Measurements from ENCODE around the gene NKAPL.

The NKAPL gene

DNA sequence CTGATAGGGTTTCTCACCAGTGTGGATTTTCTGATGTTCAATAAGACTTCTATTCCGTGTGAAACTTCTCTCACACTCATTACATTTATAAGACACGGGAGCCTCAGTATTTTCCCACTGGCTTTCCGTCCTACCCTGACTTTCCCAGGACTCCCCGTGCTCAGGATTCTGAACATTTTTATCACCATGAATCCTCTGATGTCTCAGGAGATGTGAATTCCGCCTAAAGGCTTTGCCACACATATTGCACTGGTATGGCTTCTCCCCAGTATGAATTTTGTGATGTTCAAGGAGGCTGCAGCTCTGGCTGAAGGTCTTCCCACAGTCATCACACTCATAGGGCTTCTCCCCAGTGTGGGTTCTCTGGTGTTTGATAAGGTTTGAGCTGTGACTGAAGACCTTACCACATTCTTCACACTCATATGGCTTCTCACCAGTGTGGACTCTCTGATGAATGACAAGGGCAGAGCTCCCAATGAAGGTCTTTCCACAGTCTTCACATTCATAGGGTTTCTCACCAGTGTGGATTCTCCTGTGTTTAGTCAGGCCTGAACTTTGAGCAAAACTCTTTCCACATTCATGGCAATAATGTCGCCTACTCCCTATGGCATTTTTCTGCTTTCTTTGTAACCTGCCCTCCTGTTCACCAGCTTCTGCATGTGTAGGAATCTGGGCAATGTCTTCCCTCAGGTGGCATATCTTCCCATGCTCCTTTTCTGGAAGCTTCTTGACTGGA is 13.7 kb upstream of the NKAPL start:
- no peak for DNase-seq (ENCODE audit: low spot score)

DNA sequence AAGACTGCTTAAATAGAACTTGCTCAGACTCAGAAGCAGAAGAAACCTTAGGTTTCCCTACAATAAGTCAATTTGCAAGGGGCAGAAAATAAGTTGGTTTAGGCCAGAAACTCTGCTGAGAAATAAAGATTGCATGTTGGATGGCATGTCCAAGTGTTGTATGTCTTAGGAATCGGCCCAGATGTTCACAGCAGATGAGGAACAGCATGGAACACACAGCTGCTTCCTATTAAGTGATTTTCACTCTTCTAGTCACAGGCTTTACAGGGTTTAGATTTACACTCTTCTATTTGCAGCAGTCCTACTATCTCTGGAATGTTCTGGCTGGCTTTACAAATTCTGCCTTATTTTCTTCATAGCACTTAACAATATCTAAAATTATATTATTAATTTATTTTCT is 10.2 kb upstream of the NKAPL start:
- no peak for DNase-seq (ENCODE audit: low spot score)

DNA sequence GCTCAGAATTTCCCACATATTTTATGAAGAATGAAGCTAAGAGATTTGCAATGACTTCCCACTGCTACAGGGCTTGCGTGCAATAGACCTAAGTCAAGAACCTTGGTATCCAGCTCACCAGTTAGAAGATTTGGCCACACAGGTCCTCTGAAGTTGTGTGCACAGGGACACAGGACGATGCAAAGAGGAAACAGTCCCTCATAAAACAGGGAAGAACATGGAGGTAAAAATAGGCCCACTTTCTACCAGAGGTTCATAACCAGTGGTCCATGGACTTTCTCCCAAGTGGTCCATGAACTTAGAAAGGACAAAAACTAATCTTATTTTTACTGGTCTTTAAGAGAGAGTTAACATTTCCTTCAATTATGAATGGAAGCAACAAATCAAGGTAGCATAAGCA is 8.3 kb upstream of the NKAPL start:
- no peak for DNase-seq (ENCODE audit: low spot score)

DNA sequence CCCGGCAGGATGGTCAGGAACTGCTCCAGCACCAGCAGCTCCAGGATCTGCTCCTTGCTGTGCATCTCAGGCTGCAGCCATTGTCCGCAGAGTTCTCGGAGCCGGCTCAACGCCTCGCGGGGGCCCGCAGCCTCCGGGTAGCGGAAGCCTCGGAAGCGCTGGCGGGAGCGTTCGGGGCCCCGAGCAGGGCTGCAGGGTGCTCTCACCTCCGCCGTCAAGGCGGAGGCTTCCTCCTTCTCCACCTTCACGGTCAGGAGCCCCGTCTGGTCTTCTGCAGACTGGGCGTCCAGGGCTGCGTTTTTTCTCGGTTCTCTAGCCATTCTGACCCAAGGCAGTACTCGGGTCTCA is 7.5 kb upstream of the NKAPL start:
- no peak for DNase-seq (ENCODE audit: low spot score)

DNA sequence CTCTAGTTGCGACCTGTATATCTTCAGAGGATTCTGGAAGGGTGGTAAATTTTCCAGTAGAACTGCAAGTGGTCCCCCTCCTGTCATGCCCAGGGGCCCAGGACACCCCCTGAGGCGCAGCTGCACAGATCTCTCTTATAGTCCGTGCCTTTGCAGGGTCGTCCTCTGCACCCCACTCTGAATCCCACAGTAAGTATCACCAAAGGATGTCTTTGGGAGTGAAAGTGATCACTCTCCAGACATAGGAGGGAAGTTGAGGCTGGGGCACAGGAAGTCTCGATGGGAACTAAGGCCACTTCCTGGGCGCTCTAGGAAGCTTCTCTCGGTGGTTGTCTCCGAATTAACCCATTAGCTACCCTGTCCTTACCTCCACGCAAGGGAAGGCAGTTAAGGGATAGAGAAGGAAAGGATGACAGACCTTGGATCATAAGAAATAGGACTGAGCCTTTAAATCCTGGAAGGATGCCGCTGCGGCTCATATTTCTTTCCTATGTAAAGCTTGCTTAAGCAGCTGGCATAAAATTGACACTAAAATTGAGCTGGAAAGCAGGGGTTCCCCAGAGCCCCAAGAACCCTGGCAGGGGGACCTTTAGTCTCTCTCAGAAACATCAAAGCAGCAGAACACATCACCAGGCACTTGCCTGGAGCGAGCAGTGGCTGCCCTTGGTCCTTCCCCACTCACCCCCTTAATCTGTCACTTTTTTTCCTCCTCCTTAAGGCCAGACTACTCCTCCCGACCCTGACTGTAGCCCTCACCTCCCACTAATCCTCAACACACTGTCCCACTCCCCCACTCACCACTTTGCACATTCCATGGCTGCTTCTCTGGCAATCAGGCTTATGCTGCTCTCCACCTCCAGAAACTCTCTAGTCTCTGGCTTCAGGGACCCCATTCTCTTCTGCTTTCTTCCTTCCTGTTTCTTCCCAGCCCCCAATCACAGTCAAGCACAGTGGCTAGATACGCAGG is 6.8 kb upstream of the NKAPL start, which contains the start of gene ZKSCAN4:
Gene ZKSCAN4 (minus strand): TSS at position 261 of the 967 bp plus-strand sequence. CDS start 289 bp downstream, outside the sequence.
- DNase-seq (ENCODE audit: low spot score): peak; percentile 80

DNA sequence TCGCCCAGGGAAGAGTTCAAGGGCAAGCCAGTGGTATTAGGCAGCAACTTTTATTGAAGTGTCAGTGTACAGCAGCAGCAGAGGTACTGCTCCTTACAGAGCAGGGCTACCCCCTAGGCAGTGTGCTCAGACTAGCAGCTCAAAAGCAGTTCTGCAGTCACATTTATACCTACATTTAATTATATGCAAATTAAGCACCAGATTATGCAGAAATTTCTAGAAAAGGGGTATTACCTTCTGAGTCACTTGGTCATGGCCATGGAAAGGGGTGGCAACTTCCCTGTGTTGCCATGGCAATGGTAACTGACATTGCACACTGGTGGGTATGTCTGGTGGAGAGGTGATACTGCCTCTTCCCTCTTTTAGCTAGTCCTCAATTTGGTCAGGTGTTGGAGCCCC is 5.0 kb upstream of the NKAPL start:
- DNase-seq (ENCODE audit: low spot score): no peak

DNA sequence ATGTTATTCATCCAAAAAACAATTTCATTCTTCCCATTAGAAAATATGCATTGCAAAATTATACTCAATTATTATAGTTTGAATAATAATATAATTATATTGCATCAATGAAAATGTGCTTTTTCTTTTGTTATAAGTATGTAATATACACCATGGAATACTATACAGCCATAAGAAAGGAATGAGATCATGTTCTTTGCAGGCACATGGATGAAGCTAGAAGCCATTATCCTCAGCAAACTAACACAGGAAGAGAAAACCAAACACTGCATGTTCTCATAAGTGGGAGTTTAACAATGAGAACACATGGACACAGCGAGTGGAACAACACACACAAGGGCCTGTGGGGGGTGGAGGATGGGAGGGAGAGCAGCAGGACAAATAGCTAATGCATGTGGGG is 2.1 kb upstream of the NKAPL start:
- no peak for DNase-seq (ENCODE audit: low spot score)

DNA sequence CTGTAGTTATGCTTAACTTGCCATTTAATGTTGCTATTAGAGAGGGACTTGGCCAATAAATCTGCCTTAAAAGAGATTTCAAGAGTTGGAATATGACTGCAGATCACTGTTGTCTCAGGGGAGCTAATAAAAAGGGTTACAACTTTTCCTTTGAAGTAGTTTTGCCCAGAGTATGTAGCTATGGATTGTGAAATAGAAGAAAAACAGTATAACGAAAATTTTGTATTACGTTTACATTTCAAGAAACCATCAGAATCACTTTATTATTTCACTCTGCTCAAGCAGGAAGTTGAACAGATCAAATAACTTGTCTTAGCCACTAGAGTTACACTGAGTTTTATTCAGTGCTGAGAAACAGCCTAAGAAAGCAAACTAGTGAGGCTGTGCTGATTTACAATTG is 4.8 kb downstream of the NKAPL start:
- no peak for DNase-seq (ENCODE audit: low spot score)

DNA sequence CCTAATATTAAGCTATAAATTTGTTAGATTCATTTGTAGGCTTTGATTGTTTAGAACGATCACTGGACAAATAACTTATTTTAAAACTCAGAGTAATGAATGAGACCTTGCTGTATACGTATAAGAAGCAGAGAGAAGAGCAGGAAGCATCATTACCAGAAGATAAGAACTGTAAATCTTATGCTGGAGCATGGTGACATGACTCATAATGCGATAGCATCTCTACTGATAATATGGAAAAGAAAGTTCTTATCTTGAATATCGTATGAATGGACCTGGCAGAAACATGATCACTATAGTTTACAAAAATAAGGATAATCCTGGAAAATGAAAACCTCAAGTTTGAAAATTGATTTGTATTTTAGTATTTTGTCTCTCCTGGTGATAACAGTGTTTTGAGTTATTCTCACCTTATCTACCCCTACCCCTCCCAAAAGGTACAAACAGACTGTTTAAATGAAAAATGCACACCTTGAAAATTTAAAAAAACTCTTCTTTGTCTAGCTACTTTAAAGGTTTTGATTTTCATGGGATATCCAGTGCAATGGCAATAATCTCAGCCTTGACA is 5.8 kb downstream of the NKAPL start:
- DNase-seq (ENCODE audit: low spot score): no peak

DNA sequence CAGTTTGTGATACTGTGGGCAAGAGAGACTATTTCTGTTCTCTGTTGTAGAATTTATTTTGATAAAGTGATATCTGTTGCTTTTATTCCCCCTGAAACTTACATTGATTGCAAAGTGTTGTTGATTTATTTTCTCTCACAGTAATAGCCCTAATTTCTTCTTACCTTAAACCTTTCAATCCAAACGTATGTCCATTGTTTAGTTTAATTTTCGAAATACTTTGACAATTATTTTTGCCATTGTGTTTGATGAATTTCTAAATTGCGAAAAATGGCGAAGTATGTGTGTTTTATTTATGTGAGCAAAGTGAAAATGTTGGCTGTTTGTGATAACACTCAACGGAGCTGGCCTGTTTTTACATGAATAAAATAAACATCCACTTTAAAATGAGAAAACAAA is 7.5 kb downstream of the NKAPL start:
- no peak for DNase-seq (ENCODE audit: low spot score)

DNA sequence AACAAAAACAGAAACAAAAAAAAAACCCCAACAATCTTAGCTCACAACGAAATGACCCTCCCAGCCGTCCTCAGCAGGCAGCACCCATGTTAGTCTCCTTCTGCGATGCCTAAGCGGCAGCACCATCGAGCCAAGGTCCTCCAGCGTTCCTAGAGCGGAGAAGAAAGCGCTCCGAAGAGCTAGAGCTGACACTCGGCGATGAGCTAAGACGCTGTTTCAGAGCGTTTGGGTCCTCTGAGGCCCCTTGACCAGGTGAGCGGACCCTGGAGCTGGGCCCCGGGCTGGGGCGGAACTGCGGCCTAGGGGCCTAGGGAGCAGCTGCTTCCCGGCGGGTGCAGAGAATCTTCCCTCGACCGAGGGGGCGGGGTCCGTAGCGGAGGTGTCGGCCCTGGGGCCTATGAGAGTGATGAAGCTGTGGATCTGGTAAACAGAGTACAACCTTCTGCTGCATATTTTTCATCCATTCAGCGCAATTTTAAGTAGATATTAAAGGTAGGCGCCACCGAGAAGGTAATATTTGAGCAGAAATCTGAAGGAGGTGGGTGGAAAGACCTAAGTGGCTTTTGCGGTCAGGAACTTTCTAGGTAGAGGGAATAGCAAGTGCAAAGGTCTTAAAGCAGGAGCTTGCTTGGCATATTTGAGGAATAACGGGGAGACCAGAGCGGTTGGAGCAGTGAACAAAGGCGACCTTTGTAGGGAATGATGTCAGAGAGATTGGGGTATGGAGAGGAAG is 8.0 kb downstream of the NKAPL start, which contains the start of gene ZSCAN26:
Gene ZSCAN26 (plus strand): TSS at position 182 of the 733 bp plus-strand sequence. CDS start 4,777 bp downstream, outside the sequence.
- peak; percentile 78 for DNase-seq (ENCODE audit: low spot score)

DNA sequence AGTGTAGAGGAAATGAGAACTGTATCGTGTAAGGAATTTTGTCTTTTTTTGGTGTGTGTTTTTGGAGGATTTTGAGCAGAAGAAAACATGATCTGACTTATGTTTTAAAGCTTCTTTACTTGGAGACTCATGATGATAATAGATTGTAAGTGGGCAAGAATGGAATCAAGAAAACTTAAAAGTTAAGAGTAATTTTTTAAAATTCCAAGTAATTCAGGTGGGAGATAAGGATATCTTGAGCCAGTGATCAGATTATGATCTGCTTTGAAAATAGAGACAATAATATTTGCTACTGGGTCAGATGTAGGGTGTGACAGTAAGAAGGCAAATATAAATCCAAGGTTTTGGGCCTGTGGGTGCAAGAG is 8.6 kb downstream of the NKAPL start:
- no peak for DNase-seq (ENCODE audit: low spot score)

DNA sequence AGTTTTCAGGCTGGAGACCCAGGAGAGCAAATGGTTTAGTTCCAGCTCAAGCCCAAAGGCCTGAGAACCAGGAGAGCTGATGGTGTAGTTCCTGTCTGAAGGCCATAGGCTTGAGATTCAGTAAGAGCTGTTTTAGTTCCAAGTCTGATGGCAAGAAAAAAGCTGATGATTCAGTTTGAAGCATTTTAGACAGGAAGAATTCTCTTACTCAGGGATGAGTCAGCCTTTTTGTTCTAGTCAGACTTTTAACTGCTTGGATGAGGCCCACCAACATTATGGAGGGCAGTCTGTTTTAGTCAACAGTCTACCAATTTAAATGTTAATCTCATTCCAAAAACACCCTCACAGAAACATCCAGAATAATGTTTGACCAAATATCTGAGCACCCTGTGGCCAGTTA is 10.4 kb downstream of the NKAPL start:
- DNase-seq (ENCODE audit: low spot score): peak; percentile 65

DNA sequence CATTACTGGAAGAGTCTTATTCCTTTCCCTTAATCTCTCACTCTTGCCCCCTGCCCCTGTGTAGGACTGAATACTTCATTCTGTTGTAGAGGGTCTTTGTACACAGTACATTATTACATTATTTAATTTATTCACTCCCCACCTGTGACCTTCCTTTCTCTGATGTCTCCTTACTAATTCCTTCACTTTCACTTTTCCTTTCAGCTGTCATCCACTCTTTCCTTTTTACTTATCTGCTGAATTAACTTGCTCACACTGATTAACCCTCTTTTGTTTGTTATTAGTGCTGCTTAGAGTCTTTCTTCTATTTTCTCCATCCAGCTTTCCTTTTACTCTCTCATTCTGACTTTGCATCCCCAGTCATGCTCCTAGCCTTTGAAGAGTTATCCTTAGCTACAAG is 15.8 kb downstream of the NKAPL start:
- no peak for DNase-seq (ENCODE audit: low spot score)

DNA sequence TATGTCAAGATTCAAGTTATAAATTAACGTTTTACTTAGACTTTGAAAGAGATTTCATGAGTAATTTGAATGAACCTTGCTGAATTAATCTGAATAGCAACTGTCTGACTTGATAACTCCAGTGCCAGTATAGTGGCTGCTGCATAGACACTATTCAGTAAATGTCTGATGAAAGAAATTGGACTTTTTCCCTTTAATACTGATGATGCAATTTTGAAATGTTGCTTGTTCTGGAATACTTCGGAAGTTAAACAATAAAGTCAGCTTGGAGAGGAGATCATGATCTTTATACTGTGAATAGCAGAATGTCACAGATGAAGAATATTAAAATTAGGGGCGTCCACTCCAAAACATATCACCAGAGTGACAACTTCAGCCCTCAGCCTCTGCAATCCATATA is 18.6 kb downstream of the NKAPL start:
- DNase-seq (ENCODE audit: low spot score): no peak

DNA sequence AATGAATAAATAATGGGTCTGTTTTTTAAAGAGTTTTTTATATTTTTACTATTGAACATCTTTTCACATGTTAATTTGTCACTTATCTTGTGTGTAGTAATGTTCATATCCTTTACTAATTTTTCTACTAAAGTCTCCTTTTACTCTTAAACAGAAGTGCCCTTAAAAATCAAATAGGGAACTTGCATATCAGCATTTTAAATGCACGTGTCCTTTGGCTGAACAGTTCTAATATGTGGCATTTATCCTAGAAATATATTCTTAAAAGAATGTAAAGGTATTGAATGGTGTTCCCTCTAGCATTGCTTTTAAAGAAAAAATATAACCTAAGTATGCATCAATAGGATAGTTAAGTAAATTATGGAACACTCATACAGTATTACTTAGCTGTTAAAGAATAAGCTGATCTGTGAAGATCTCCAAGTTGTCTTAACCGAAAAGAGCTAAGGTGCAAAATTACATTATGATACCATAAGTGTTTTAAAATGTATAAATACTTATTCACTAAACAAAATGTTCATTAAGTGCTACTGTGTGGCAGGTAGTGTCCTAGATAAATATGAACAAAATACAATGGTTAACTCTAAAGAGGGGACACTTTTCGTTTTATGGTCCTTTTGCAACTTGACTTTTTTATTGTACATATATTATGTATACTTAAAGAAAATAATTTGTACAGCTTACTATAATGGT is 21.6 kb downstream of the NKAPL start:
- DNase-seq (ENCODE audit: low spot score): no peak

DNA sequence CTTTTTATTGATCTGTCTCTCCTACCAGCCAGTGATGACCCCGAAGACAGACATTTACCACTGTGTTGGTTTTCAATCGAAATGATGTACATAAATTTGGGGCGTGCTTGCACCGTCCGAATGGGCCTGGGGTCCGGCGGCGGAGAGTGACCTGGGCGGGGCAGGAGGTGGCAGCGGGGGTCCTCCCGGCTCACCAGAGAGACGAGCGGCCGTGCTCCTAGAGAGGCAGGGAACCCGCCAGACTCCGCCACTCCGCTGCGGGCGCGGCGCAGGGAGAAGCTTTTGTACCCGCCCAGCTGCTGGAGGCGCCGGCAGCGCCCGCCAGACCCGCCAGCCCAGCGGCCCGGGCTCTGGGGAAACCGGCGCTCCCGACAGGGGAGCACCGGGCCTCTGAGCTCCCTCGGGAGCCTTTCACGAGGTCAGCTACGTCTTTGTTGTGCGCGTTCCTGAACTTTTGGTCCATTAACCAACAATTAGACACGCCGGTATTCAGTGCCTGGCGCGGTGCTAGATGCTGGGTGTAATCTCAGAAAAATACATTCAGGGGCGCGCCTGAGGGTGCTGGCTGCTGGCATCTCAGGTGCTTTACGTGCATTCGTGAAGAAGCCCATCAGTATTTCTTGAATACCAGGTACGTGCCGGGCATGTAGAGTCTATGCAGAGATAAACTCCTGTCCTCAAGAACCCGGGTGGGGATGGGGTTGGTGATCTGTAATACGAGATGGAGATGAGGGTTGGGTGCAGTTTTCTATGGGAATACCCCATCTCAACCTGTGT is 22.4 kb downstream of the NKAPL start, which contains the start of gene PGBD1:
Gene PGBD1 (plus strand): TSS at position 285 of the 777 bp plus-strand sequence. CDS start 2,242 bp downstream, outside the sequence.
- DNase-seq (ENCODE audit: low spot score): peak; percentile 61

DNA sequence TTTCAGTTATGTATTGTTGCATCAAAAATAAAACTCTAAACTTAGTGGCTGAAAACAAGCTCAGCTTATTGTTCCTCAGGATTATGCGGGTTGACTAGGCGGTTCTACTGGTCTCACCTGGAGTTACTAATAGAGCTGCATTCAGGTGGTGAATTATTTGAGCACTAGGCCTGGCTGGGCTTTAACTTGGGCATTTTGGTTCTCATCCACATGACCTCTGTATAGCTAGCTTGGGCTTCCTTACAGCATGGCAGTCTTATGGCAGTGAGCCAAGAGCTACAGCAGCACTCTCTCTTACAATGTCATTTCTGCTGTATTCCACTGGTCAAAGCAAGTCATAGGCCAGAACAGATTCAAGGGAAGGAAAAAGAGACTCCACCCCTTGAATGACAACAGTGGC is 23.8 kb downstream of the NKAPL start:
- no peak for DNase-seq (ENCODE audit: low spot score)

DNA sequence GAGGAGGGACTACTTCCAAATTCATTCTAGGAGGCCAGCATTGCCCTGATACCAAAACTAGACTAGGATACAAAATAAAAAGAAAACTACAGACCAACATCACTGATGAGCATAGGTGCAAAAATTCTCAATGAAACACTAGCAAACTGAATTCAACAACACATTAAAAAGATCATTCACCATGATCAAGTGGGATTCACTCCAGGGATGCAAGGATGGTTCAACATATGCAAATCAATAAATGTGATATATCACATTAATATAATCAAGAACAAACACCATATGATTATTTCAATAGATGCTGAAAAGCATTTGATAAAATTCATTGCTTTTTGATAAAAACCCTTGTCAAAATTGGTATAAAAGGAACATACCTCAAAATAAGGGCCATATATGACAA is 32.5 kb downstream of the NKAPL start:
- no peak for DNase-seq (ENCODE audit: low spot score)

DNA sequence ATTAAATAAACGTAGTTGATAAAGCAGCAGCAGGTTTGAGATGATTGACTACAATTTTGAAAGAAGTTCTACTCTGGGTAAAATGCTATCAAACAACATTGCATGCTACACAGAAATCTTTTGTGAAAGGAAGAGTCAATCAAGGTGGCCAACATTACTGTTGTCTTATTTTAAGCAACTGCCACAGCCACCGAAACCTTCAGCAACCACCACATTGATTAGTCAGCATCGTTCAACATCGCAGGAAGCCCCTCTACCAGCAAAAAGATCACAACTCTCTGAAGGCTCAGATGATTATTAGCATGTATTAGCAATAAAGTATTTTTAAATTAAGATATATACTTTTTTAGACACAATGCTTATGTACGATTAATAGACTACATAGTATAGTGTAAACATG is 36.2 kb downstream of the NKAPL start:
- DNase-seq (ENCODE audit: low spot score): no peak

Data from hepatic stellate cell (primary cell).